Caco-2 (cell line): ENCODE results near the gene ERC2. TPM values are rescaled to one million over a fixed set of nuclear protein-coding genes. Genes with fewer than 3 reads are reported as not detected.

ENCODE experiments used
- BruUV-seq: library from RNA; stranded (reverse); fragments of 400-500 nt; replicated peaks from 2 replicates; lab custom pipeline; 2021; lab: Mats Ljungman, UMichigan
- CTCF ChIA-PET: fragments of 300-600 bp; sonication (Branson Sonifier 250); formaldehyde crosslinking; loops from one replicate; lab custom pipeline; 2022; ENCODE audit warnings: antibody characterized with exemption; lab: Charles Lee
- POLR2A ChIA-PET: fragments of 300-600 bp; sonication (Branson Sonifier 250); formaldehyde crosslinking; loops from one replicate; lab custom pipeline; 2022; ENCODE audit warnings: antibody characterized with exemption; lab: Charles Lee
- DNase-seq, 2 experiments: peaks; one replicate each; pipeline versions ENCODE4 v3.0.0 to v3.0.0-alpha.2; 2020 to 2022
- H3K27me3 ChIP-seq: replicated peaks from 2 replicates; pipeline ENCODE4 v1.6.0; 2011; ENCODE audit warnings: low read length; ENCODE audit not compliant: control insufficient read depth, insufficient read depth
- H3K36me3 ChIP-seq: 2 replicates; pipeline ENCODE4 v1.5.1; 2011; ENCODE audit warnings: low read length; ENCODE audit not compliant: control insufficient read depth, insufficient read depth
- H3K4me1 ChIP-seq: fragments of 250-450 bp; sonication (Bioruptor Pico); 2 replicates; pipeline ENCODE4 v1.5.1; 2020; ENCODE audit warnings: mild to moderate bottlenecking
- H3K4me3 ChIP-seq: 2 replicates; pipeline ENCODE4 v1.5.1; 2011; ENCODE audit warnings: low read depth, mild to moderate bottlenecking, control low read depth, low read length
- H3K9me3 ChIP-seq: fragments of 250-450 bp; sonication (Bioruptor Pico); 2 replicates; pipeline ENCODE4 v1.5.1; 2020; ENCODE audit warnings: mild to moderate bottlenecking, moderate library complexity
- H3K27ac Mint-ChIP-seq: one replicate; pipeline ENCODE4 v1.8.0; 2022; ENCODE audit warnings: mixed read lengths; ENCODE audit not compliant: unreplicated experiment
- H3K27me3 Mint-ChIP-seq: one replicate; pipeline ENCODE4 v1.8.0; 2022; ENCODE audit warnings: mixed read lengths; ENCODE audit not compliant: insufficient read depth, unreplicated experiment
- H3K36me3 Mint-ChIP-seq: one replicate; pipeline ENCODE4 v1.8.0; 2022; ENCODE audit warnings: mild to moderate bottlenecking, mixed read lengths; ENCODE audit not compliant: insufficient read depth, unreplicated experiment
- H3K4me1 Mint-ChIP-seq: one replicate; pipeline ENCODE4 v1.8.0; 2022; ENCODE audit warnings: low read depth, mixed read lengths; ENCODE audit not compliant: unreplicated experiment
- H3K4me3 Mint-ChIP-seq: one replicate; pipeline ENCODE4 v1.8.0; 2022; ENCODE audit warnings: mild to moderate bottlenecking, moderate library complexity, mixed read lengths; ENCODE audit not compliant: unreplicated experiment
- H3K9me3 Mint-ChIP-seq: one replicate; pipeline ENCODE4 v1.8.0; 2022; ENCODE audit warnings: mixed read lengths; ENCODE audit not compliant: unreplicated experiment
- intact Hi-C: fragments of 100-400 bp; cut with micrococcal nuclease; formaldehyde crosslinking; loops from one replicate; pipeline ENCODE4 v1.10.0; 2022; ENCODE audit not compliant: unreplicated experiment
- total RNA-seq: library from RNA; stranded (reverse); gene quantifications from 2 replicates; pipeline ENCODE4 v1.2.3, GENCODE V29; 2022
- TF ChIP-seq, protein P1 (sequence below), 2 experiments: fragments of 200-600 bp in 1 of 2; IDR thresholded peaks; 1 replicate in 1 of 2; 2 replicates in 1 of 2; pipeline versions ENCODE4 v1.5.1 to v1.8.0; 2011 to 2022; ENCODE audit warnings: antibody characterized with exemption in 1 of 2, control low read depth in 1 of 2, inconsistent platforms in 1 of 2, low read depth in 1 of 2, low read length in 1 of 2, mild to moderate bottlenecking in 1 of 2, moderate library complexity in 1 of 2; ENCODE audit not compliant: insufficient read depth in 1 of 2, severe bottlenecking in 1 of 2, unreplicated experiment in 1 of 2

The ERC2 gene
- total RNA-seq, 1 experiment from 2014 or later, result 0.54 TPM

DNA sequence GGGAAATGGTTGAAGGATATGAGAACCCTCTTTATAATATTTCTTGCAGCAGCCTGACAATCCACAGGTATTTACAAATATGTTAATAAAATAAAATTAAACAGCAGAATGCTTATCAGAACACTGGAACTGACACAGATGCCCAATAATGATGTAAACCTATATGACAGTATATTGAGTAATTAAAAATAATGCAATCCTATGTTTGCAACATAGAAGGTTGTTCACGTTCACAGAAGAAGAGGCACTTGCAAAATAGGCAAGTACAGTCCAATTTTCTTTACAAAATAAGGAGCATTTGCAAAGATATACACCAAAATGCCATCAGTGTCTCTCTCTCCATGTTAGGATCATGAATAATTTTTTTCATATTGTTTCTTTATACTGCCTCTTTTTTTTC, 584.2 kb downstream of the ERC2 start:
- Histone ChIP-seq H3K4me1 (no peaks in the 10 kb centered on the region), H3K9me3 (no peaks in the 10 kb centered on the region), H3K27me3 (no peaks in the 10 kb centered on the region), H3K4me3 (no peak overlapping the region), H3K36me3 (no peaks in the 10 kb centered on the region)
- TF ChIP-seq, protein P1, sequence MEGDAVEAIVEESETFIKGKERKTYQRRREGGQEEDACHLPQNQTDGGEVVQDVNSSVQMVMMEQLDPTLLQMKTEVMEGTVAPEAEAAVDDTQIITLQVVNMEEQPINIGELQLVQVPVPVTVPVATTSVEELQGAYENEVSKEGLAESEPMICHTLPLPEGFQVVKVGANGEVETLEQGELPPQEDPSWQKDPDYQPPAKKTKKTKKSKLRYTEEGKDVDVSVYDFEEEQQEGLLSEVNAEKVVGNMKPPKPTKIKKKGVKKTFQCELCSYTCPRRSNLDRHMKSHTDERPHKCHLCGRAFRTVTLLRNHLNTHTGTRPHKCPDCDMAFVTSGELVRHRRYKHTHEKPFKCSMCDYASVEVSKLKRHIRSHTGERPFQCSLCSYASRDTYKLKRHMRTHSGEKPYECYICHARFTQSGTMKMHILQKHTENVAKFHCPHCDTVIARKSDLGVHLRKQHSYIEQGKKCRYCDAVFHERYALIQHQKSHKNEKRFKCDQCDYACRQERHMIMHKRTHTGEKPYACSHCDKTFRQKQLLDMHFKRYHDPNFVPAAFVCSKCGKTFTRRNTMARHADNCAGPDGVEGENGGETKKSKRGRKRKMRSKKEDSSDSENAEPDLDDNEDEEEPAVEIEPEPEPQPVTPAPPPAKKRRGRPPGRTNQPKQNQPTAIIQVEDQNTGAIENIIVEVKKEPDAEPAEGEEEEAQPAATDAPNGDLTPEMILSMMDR (IDR thresholded peaks at IDR 0.05; ENCODE audit: insufficient read depth in 1 of 2, low read depth in 1 of 2, low read length in 1 of 2, severe bottlenecking in 1 of 2, unreplicated experiment in 1 of 2), result no peak
- no peak for DNase-seq
- H3K27me3 Mint-ChIP-seq, result no peaks in the 10 kb centered on the region
- BruUV-seq, result no TSS peak
- H3K9me3 Mint-ChIP-seq, result no peaks in the 10 kb centered on the region
- POLR2A ChIA-PET, result no interaction called here
- CTCF ChIA-PET, result no interaction called here
- no peaks in the 10 kb centered on the region for H3K4me1 Mint-ChIP-seq
- no peak overlapping the region for H3K4me3 Mint-ChIP-seq
- no peaks in the 10 kb centered on the region for H3K36me3 Mint-ChIP-seq
- H3K27ac Mint-ChIP-seq, result no peak overlapping the region
- intact Hi-C loops, result no loop called here

DNA sequence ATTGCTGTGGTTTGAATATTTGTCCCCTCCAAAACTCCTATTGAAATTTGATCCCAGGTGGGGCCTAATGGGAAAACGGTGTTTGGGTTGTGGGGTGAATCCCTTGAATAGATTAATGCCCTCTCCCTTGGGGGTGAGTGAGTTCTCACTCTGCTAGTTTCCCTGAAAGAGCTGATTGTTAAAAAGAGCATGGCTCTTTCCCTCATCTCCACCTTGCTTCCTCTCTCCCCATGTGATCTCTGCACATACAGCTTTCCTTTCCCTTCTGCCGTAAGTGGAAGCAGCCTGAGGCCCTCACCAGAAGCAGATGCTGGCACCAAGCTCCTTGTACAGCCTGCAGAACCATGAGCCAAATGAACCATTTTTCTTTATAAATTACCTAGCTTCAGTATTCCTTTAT, 586.3 kb downstream of the ERC2 start:
- Mint-ChIP-seq H3K27me3 (no peaks in the 10 kb centered on the region), H3K4me1 (no peaks in the 10 kb centered on the region), H3K36me3 (no peaks in the 10 kb centered on the region), H3K4me3 (no peak overlapping the region), H3K27ac (no peak overlapping the region), H3K9me3 (no peaks in the 10 kb centered on the region)
- H3K9me3 ChIP-seq, result no peaks in the 10 kb centered on the region
- no peak overlapping the region for H3K4me3 ChIP-seq
- H3K27me3 ChIP-seq, result no peaks in the 10 kb centered on the region
- H3K36me3 ChIP-seq, result no peaks in the 10 kb centered on the region
- DNase-seq, result no peak
- H3K4me1 ChIP-seq, result no peaks in the 10 kb centered on the region
- BruUV-seq, result no TSS peak
- POLR2A ChIA-PET, result no interaction called here
- intact Hi-C loops, result no loop called here
- CTCF ChIA-PET, result no interaction called here
- TF ChIP-seq, protein P1 (IDR thresholded peaks at IDR 0.05; ENCODE audit: insufficient read depth in 1 of 2, low read depth in 1 of 2, low read length in 1 of 2, severe bottlenecking in 1 of 2, unreplicated experiment in 1 of 2), result no peak

DNA sequence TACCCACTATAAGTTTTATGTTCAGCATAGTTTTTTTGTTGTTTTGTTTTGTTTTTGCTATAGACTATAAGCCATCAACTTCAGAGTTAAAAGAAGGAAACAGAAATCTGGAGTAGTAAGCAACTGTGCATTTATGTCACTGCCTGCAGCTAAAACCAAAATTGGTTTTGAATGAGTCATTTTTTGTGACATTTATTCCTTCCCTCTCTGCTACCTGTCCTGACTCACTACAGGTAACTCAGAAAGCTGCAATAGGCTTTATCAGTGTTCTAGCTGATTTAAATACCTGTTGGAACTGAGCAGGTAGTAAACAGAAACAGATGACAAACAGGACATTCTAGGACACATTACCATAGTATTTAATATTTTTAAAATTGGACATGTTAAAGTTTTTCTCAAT, 587.9 kb downstream of the ERC2 start:
- H3K4me3 Mint-ChIP-seq, result no peak overlapping the region
- ChIA-PET POLR2A (no interaction called here), CTCF (interaction anchor here (0.6 kb wide), 1 partner anchor 264 kb away, joined by 3 read pairs; no protein-coding TSS in a partner anchor)
- no peaks in the 10 kb centered on the region for H3K9me3 ChIP-seq
- H3K27me3 Mint-ChIP-seq, result no peaks in the 10 kb centered on the region
- DNase-seq, result no peak
- no peaks in the 10 kb centered on the region for H3K27me3 ChIP-seq
- no peaks in the 10 kb centered on the region for H3K4me1 Mint-ChIP-seq
- no peaks in the 10 kb centered on the region for H3K4me1 ChIP-seq
- no TSS peak for BruUV-seq
- no peaks in the 10 kb centered on the region for H3K36me3 Mint-ChIP-seq
- H3K36me3 ChIP-seq, result no peaks in the 10 kb centered on the region
- H3K27ac Mint-ChIP-seq, result no peak overlapping the region
- no peak overlapping the region for H3K4me3 ChIP-seq
- TF ChIP-seq, protein P1 (IDR thresholded peaks at IDR 0.05; ENCODE audit: insufficient read depth in 1 of 2, low read depth in 1 of 2, low read length in 1 of 2, severe bottlenecking in 1 of 2, unreplicated experiment in 1 of 2), result no peak
- intact Hi-C loops, result no loop called here
- H3K9me3 Mint-ChIP-seq, result no peaks in the 10 kb centered on the region
